Activated T-cell treated with anti-CD3 and anti-CD28 coated beads, Interleukin-2, amount 50 U/mL, for 4 hours (primary cell): ENCODE results near the gene SIGLEC12. TPM values are rescaled to one million over a fixed set of nuclear protein-coding genes. Genes with fewer than 3 reads are reported as not detected.
A peak's percentile ranks its signal among the peaks of the same experiment; 100 is the strongest.

ENCODE experiments used
- ATAC-seq, 2 donors: fragments of 200-7000 bp; cut with Tn5 transposase; one replicate each; pipeline ENCODE4 v1.10.0; 2021
- DNase-seq: peaks from one replicate; pipeline ENCODE4 v3.0.0-alpha.2; 2020
- H3K27me3 Mint-ChIP-seq: one replicate; pipeline ENCODE4 v1.8.0; 2021; ENCODE audit warnings: low read depth, mixed read lengths
- H3K36me3 Mint-ChIP-seq: one replicate; pipeline ENCODE4 v1.8.0; 2022; ENCODE audit warnings: mixed read lengths; ENCODE audit not compliant: insufficient read depth
- H3K4me1 Mint-ChIP-seq: one replicate; pipeline ENCODE4 v1.8.0; 2021; ENCODE audit warnings: low read depth, mixed read lengths
- H3K4me3 Mint-ChIP-seq: one replicate; pipeline ENCODE4 v1.8.0; 2021; ENCODE audit warnings: mild to moderate bottlenecking, moderate library complexity, mixed read lengths
- H3K9me3 Mint-ChIP-seq: one replicate; pipeline ENCODE4 v1.8.0; 2021; ENCODE audit warnings: mixed read lengths
- total RNA-seq, 3 donors: library from RNA; stranded (reverse); gene quantifications; one replicate each; pipeline ENCODE4 v1.2.1, GENCODE V29; 2021

Gene SIGLEC12
- total RNA-seq, 3 donors from 2014 or later = 0.51 to 1.3 TPM; not detected in 1

GRCh38 chr19:51535535-51535934 lies 33.9 kb upstream of the SIGLEC12 start:
- H3K9me3 Mint-ChIP-seq = peaks cover 13% of the 10 kb centered on the region
- ATAC-seq (no peak), DNase-seq (no peak)
- peaks cover 49% of the 10 kb centered on the region for H3K27me3 Mint-ChIP-seq
- no peaks in the 10 kb centered on the region for H3K4me1 Mint-ChIP-seq
- H3K4me3 Mint-ChIP-seq = no peak overlapping the region
- no peaks in the 10 kb centered on the region for H3K36me3 Mint-ChIP-seq

GRCh38 chr19:51531349-51532315 lies 30.0 kb upstream of the SIGLEC12 start, which contains the start of gene SIGLEC6:
Gene SIGLEC6 (minus strand): TSS chr19:51531670. CDS start chr19:51531648, 22 bp downstream.
- Mint-ChIP-seq H3K36me3 (no peaks in the 10 kb centered on the region), H3K9me3 (peaks cover 12% of the 10 kb centered on the region), H3K4me1 (no peaks in the 10 kb centered on the region), H3K27me3 (peaks cover 39% of the 10 kb centered on the region), H3K4me3 (no peak within 1 kb of the TSS)
- ATAC-seq (peak; percentile 62 to 67), DNase-seq (no peak)

DNA sequence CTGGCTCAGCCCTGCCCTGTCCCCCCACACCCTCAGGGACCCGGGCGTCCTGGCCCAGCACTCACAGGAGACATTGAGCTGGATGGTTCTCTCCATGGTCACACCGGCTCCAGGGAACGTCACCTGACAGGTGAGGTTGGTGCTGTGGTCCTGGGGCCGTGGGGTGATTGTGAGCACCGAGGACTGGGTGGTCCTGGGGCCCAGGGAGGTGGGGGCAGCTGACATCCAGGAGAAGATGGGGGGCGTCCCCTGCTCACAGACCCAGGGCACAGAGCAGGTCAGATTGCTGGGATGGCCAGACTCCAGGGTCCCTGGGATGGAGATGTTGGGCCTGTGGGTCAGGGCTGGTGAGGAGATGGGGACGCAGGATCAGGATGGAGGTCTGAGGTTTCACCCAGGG lies 29.0 kb upstream of the SIGLEC12 start:
- Mint-ChIP-seq H3K4me1 (no peaks in the 10 kb centered on the region), H3K4me3 (no peak overlapping the region), H3K27me3 (peaks cover 38% of the 10 kb centered on the region), H3K36me3 (no peaks in the 10 kb centered on the region), H3K9me3 (peaks cover 4% of the 10 kb centered on the region)
- DNase-seq (no peak), ATAC-seq (no peak)

- H3K4me3 Mint-ChIP-seq = no peak overlapping the region
- DNase-seq = no peak
- H3K4me1 Mint-ChIP-seq = no peaks in the 10 kb centered on the region
- no peak for ATAC-seq
- no peaks in the 10 kb centered on the region for H3K36me3 Mint-ChIP-seq
- no peaks in the 10 kb centered on the region for H3K9me3 Mint-ChIP-seq
- H3K27me3 Mint-ChIP-seq = peaks cover 34% of the 10 kb centered on the region
Measured at GRCh38 chr19:51529301-51529700, 27.7 kb upstream of the SIGLEC12 start.

GRCh38 chr19:51525651-51526050 lies 24.1 kb upstream of the SIGLEC12 start:
- Mint-ChIP-seq H3K27me3 (peaks cover 28% of the 10 kb centered on the region), H3K4me3 (no peak overlapping the region), H3K36me3 (no peaks in the 10 kb centered on the region), H3K4me1 (no peaks in the 10 kb centered on the region), H3K9me3 (no peaks in the 10 kb centered on the region)
- DNase-seq (no peak), ATAC-seq (no peak)

GRCh38 chr19:51524666-51525264 lies 23.2 kb upstream of the SIGLEC12 start:
- DNase-seq (no peak), ATAC-seq (no peak)
- Mint-ChIP-seq H3K4me1 (no peaks in the 10 kb centered on the region), H3K27me3 (peaks cover 26% of the 10 kb centered on the region), H3K9me3 (no peaks in the 10 kb centered on the region), H3K36me3 (no peaks in the 10 kb centered on the region), H3K4me3 (no peak overlapping the region)

- Mint-ChIP-seq H3K36me3 (no peaks in the 10 kb centered on the region), H3K4me1 (no peaks in the 10 kb centered on the region), H3K27me3 (peaks cover 27% of the 10 kb centered on the region), H3K4me3 (no peak overlapping the region), H3K9me3 (peaks cover 3% of the 10 kb centered on the region)
- DNase-seq (no peak), ATAC-seq (no peak)
Measured at GRCh38 chr19:51521781-51522180, 20.2 kb upstream of the SIGLEC12 start.

GRCh38 chr19:51521357-51521756 lies 19.8 kb upstream of the SIGLEC12 start:
- H3K36me3 Mint-ChIP-seq = no peaks in the 10 kb centered on the region
- H3K27me3 Mint-ChIP-seq = peaks cover 27% of the 10 kb centered on the region
- DNase-seq (no peak), ATAC-seq (no peak)
- no peaks in the 10 kb centered on the region for H3K4me1 Mint-ChIP-seq
- H3K9me3 Mint-ChIP-seq = peaks cover 3% of the 10 kb centered on the region
- H3K4me3 Mint-ChIP-seq = no peak overlapping the region

- Mint-ChIP-seq H3K9me3 (peaks cover 3% of the 10 kb centered on the region), H3K4me1 (no peaks in the 10 kb centered on the region), H3K27me3 (peaks cover 28% of the 10 kb centered on the region), H3K4me3 (no peak overlapping the region), H3K36me3 (no peaks in the 10 kb centered on the region)
- DNase-seq (no peak), ATAC-seq (no peak)
Measured at GRCh38 chr19:51520728-51521127, 19.1 kb upstream of the SIGLEC12 start.

DNA sequence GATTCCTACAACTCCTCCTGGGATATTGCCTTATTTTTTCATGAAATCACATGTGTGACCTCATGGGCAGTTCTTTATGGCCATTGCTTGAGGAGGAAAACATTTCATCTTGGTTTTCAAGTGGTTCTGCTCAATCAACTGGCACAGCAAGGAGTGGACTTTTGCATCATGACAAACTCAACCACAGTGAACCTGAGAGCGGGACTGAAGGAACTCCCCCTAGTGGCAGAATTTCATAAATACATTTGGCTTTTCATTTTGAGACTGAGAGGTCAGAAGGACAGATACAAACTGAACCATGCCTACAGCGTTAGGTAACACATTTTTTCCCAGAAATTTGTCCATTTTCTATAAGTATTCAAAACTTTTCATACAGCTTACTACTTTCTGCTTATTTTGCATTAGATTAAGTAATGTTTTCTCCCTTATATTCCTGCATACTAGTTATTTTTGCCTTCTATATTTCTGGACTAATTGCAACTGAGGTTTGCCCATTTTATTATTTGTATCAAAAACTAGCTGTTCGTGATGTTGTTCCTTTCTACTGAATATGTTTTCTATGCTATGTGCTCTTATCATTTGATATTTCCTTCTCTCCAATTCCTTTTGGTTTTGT lies 13.4 kb upstream of the SIGLEC12 start:
- no peaks in the 10 kb centered on the region for H3K36me3 Mint-ChIP-seq
- peaks cover 2% of the 10 kb centered on the region for H3K4me1 Mint-ChIP-seq
- peaks cover 21% of the 10 kb centered on the region for H3K27me3 Mint-ChIP-seq
- DNase-seq = no peak
- H3K4me3 Mint-ChIP-seq = no peak overlapping the region
- ATAC-seq = peak; percentile 34 to 74
- H3K9me3 Mint-ChIP-seq = peaks cover 3% of the 10 kb centered on the region

GRCh38 chr19:51513968-51514367 lies 12.4 kb upstream of the SIGLEC12 start:
- DNase-seq (no peak), ATAC-seq (no peak)
- Mint-ChIP-seq H3K4me1 (peaks cover 2% of the 10 kb centered on the region), H3K9me3 (peaks cover 3% of the 10 kb centered on the region), H3K4me3 (no peak overlapping the region), H3K27me3 (peaks cover 23% of the 10 kb centered on the region), H3K36me3 (no peaks in the 10 kb centered on the region)

DNA sequence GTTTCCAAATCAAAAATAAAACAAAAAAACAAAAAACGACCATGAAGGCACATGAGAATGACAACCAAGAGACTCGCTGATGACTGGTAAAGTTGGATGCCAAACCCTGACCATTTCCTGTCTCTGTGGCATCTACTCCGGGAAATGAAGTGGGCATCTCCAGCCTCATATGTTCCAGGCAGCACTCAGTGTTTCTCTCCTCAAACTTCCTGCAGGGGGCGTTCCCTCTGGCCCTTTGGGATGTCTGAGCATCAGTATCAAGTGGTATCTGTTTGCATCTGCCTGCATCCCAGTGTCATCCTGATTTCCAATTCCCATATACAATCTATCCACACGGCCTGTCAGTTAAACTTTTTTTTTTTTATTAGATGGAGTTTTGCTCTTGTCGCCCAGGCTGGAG lies 9.8 kb upstream of the SIGLEC12 start:
- H3K36me3 Mint-ChIP-seq = no peaks in the 10 kb centered on the region
- no peak overlapping the region for H3K4me3 Mint-ChIP-seq
- peaks cover 16% of the 10 kb centered on the region for H3K27me3 Mint-ChIP-seq
- no peaks in the 10 kb centered on the region for H3K9me3 Mint-ChIP-seq
- DNase-seq = no peak
- no peak for ATAC-seq
- H3K4me1 Mint-ChIP-seq = peaks cover 2% of the 10 kb centered on the region

- H3K4me1 Mint-ChIP-seq = peaks cover 2% of the 10 kb centered on the region
- ATAC-seq (no peak), DNase-seq (no peak)
- no peaks in the 10 kb centered on the region for H3K9me3 Mint-ChIP-seq
- no peak overlapping the region for H3K4me3 Mint-ChIP-seq
- H3K36me3 Mint-ChIP-seq = no peaks in the 10 kb centered on the region
- H3K27me3 Mint-ChIP-seq = peaks cover 14% of the 10 kb centered on the region
Measured at GRCh38 chr19:51509823-51510660, 8.4 kb upstream of the SIGLEC12 start.
